GM18498 (cell line): ENCODE measurements around the gene ZNF879.

Experiments
- ATAC-seq: cut with Tn5 transposase; IDR thresholded peaks from one replicate; pipeline ENCODE4 v1.9.1; 2021; ENCODE audit warnings: mild to moderate bottlenecking, moderate library complexity; ENCODE audit not compliant: unreplicated experiment

The ZNF879 gene

GRCh38 chr5:179006564-179006963 is 17.0 kb upstream of the ZNF879 start:
- no peak for ATAC-seq

DNA sequence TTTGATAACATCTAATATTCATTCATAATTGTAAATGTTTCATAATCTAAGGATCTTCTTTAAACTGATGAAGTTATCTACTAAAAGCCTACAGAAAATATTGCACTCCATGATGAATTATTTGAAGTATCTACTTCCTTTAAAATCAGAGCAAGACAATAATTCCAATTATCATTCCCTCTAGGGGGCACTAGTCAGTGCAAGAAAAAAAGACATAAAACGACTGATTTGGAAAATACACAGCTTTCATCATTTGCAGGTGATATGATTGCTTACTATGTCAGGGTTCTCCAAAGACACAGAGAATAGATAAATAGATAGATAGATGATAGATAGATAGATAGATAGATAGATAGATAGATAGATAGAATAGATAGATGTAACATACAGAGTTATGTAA is 14.9 kb upstream of the ZNF879 start:
- ATAC-seq = no peak

- no peak for ATAC-seq
Measured at GRCh38 chr5:179033004-179033580, 9.5 kb downstream of the ZNF879 start.

DNA sequence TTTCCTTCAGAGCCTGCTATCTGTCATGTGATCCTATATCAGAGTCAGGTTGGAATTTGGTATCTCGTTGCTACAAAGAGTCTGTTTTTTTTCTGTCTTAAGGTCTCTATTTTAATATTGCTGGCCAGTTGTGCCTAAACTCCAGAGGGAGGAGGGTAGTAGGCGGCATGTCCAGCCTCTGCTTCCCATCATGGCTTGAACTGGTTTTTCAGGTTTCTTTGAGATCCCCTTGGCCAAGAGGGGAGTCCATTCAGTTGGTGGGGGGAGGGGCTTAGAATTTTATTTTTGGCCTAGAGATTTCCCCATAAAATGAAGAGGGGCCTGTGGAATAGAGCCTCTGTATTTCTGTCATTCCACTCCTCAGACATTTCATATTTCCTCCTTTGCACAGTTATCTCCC is 21.2 kb downstream of the ZNF879 start:
- ATAC-seq = no peak

- ATAC-seq = no peak
Measured at GRCh38 chr5:179051784-179052183, 28.2 kb downstream of the ZNF879 start.

DNA sequence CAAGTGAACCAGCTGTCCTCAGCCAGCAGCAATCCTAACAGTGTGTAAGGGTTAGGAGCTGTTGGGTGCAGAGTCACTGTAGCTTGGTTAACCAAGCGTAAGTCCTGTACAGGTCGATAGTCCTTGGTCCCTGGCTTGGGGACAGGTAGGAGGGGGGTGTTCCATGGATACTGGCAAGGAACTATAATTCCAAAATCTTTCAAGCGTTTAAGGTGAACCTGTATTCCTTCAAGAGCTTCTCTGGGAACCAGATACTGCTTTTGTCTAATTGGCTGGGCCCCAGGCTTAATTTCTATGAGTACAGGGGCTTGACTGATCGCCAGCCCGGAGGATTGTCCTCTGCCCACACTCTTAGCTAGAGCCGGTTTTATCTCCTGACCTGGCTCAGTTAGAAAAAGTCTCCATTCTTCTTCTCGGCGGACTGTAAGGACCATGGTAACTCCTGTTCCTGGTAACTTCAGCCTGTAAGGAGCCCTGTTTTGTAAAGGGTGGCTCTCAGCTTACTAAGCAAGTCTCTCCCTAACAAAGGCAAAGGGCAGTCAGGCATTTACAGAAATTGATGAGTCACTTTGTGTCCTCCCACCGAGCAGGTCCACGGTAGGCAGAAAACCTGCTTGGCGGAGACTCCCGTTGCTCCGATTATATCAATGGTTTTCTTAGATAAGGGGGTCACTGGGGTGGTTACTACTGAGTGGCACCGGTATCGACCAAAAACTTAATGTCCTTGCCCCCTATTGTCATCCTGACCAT is 30.6 kb downstream of the ZNF879 start:
- ATAC-seq = no peak

- no peak for ATAC-seq
Measured at GRCh38 chr5:179054876-179055275, 31.3 kb downstream of the ZNF879 start.

DNA sequence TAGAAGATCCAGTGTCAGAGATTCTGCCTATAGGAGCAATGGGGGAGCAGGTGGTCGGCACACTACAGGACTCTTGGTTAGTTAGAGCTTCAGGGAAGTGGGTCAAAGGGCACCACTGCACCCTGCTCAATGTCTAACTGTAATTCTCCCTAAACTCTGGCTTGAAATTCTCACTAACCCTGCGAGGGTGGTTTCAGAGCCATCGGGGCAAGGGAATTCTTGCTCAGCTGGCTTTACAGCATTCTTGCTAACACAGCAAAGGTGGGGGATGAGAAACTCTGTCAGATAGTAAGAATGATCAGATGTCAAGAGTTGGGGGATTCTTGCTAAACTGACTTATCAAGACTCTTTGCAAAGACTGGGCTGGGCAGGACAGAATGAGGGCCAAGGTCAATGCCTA is 31.8 kb downstream of the ZNF879 start:
- ATAC-seq = no peak

GRCh38 chr5:179055841-179056240 is 32.2 kb downstream of the ZNF879 start:
- ATAC-seq = no peak

GRCh38 chr5:179060116-179061008 is 36.8 kb downstream of the ZNF879 start, which contains the start of gene ZNF354C:
Gene ZNF354C (plus strand): TSS chr5:179060373. CDS start chr5:179062069, 1,696 bp downstream.
- peak; percentile 91 for ATAC-seq

DNA sequence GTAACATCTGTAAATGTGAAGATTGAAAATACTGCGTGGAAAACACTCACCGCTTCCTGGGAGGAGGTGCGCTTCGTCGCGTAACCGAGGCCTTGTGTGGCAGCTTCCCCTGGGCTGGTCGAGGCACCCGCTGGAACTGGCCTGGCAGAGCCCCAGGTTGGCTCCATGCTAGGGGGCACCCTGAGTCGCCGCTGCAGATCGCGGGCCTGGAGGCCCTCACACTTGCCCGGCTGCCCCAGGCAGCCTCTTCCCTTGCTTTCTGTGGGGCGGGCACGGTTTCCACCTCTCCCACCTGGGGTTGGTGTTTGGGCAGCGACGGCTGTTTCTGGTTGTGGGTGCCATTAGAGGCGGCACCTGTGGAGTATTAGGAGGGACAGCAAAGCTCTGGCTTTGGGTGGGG is 37.4 kb downstream of the ZNF879 start:
- ATAC-seq = no peak

DNA sequence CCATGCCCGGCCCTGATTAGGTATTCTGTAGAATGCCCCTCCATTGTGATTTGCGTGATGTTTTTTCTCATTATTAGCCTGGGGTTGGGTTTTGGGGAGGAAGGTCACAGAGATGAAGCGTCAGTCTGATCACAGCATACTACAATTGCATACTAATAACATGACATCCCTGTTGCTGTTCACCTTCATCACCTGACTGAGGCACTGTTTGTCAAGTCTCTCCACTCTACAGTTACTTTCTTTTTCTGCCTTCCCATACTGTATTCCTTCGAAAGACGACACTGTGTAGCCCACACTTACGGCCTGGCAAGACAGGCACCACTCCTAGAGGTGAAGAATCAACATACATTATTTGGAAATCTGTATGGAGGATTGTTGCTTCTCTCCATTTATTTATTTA is 42.1 kb downstream of the ZNF879 start:
- no peak for ATAC-seq

DNA sequence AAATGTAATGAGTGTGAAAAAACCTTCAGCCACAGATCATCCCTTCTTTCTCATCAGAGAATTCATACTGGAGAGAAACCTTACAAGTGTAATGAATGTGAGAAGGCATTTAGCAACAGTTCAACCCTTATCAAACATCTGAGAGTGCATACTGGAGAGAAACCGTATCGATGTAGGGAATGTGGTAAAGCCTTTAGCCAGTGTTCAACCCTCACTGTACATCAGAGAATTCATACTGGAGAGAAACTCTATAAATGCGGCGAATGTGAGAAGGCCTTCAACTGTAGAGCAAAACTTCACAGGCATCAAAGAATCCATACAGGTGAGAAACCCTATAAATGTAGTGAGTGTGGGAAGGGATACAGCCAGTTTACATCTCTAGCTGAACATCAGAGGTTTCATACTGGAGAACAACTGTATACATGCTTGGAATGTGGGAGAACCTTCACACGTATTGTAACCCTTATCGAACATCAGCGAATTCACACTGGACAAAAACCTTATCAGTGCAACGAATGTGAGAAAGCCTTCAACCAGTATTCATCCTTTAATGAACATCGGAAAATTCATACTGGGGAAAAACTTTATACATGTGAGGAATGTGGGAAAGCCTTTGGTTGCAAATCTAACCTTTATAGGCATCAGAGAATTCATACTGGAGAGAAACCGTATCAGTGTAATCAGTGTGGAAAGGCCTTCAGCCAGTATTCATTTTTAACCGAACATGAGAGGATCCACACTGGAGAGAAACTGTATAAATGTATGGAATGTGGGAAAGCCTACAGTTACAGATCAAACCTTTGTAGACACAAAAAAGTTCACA is 55.8 kb downstream of the ZNF879 start:
- ATAC-seq = no peak

DNA sequence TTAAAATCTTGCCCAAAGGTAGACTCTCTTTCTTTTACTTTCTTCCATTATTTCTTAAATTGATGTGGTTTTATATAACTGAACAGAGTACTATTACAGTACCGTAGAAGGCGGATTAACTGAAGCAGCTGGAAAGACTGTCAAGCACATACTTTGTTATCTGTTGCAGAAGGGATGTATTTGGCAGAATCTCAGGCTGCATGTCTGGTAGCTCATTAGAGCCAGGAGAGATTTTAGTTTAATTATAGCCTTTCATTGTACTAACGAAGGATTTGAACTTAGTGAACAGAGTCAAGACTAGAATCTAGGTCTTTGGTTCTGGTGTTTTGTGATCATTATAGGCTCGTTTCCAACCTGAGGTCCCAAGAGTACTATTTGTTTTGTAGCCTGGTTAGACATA is 57.1 kb downstream of the ZNF879 start:
- ATAC-seq = no peak
